Heart right ventricle (tissue), 16 donors: Measurements from ENCODE around the gene TMEM190. TPM values are rescaled to one million over a fixed set of nuclear protein-coding genes. Genes with fewer than 3 reads are reported as not detected.

ENCODE experiments used
- ATAC-seq, 8 donors: fragments of 200-7000 bp; cut with Tn5 transposase; one replicate each; pipeline ENCODE4 v1.9.1; 2020; ENCODE audit warnings: mild to moderate bottlenecking in 8 of 8, moderate library complexity in 8 of 8, moderate number of reproducible peaks in 1 of 8
- DNase-seq, 2 donors: peaks; one replicate each; pipeline ENCODE4 v3.0.0-alpha.2; 2020
- H3K27ac ChIP-seq, 10 donors: fragments of 200-600 bp; sonication (generic) in 2 of 10; one replicate each; pipeline versions ENCODE4 v1.5.0 to v1.8.0; 2020 to 2022; ENCODE audit warnings: mild to moderate bottlenecking in 3 of 10
- H3K27me3 ChIP-seq, 7 donors: fragments of 200-600 bp; one replicate each; pipeline ENCODE4 v1.8.0; 2021 to 2022; ENCODE audit warnings: mild to moderate bottlenecking in 2 of 7
- H3K36me3 ChIP-seq, 9 donors: fragments of 200-600 bp; sonication (generic) in 1 of 9; one replicate each; pipeline versions ENCODE4 v1.5.0 to v1.8.0; 2020 to 2022; ENCODE audit warnings: mild to moderate bottlenecking in 2 of 9
- H3K4me1 ChIP-seq, 9 donors: fragments of 200-600 bp; sonication (generic) in 1 of 9; one replicate each; pipeline versions ENCODE4 v1.5.0 to v1.8.0; 2020 to 2022; ENCODE audit warnings: mild to moderate bottlenecking in 4 of 9
- H3K4me3 ChIP-seq, 10 donors: fragments of 200-600 bp; sonication (generic) in 2 of 10; one replicate each; pipeline versions ENCODE4 v1.5.0 to v1.8.0; 2020 to 2022; ENCODE audit warnings: mild to moderate bottlenecking in 7 of 10, moderate library complexity in 2 of 10
- H3K9me3 ChIP-seq, 11 donors: fragments of 200-600 bp in 10 of 11; sonication (generic) in 2 of 11; one replicate each; pipeline versions ENCODE4 v1.5.0 to v1.8.0; 2013 to 2022; ENCODE audit warnings: mild to moderate bottlenecking in 2 of 11, control low read depth in 1 of 11, moderate library complexity in 1 of 11
- CTCF ChIP-seq, 9 donors: fragments of 200-600 bp; sonication (generic) in 2 of 9; IDR thresholded peaks; one replicate each; pipeline versions ENCODE4 v1.5.0 to v1.8.0; 2021 to 2022; ENCODE audit warnings: antibody characterized with exemption in 9 of 9, mild to moderate bottlenecking in 5 of 9, moderate library complexity in 1 of 9
- WGBS, 2 donors: extraction: QIAGEN DNeasy Blood & Tissue Kit; methylation state at CpG; one replicate each; pipeline ENCODE4 v1.1.7; 2013; ENCODE audit warnings: inconsistent platforms in 1 of 2; 5-methylcytosine and 5-hydroxymethylcytosine counted together
- intact Hi-C, 10 donors: fragments of 100-400 bp; cut with DNase I; formaldehyde crosslinking; loops; one replicate each; pipeline versions ENCODE4 v1.11.1 to v1.14.2; 2022
- polyA plus RNA-seq, 2 donors: library from polyadenylated mRNA; stranded (reverse); fragments of 200-250 nt; gene quantifications; one replicate each; pipeline ENCODE4 v1.2.3, GENCODE V29; 2013
- total RNA-seq, 10 donors: library from RNA; stranded (reverse); fragmentation: NEBNext Ultra II Directional in 3 of 10; extraction: Animal tissue kit (Norgen Biotek cat#: 25700) in 3 of 10; gene quantifications; one replicate each; pipeline versions ENCODE4 v1.2.1 to v1.2.4, GENCODE V29; 2021 to 2023
- donor health status: Arrhythmogenic right ventricular cardiomyopathy.
- donor health status: ischemic (EF 13 %, LVEDD 7.1; RV severe dilation, severe dysfunction).
- donor health status: healthy with polysubstance abuse.
- donor health status: DM: no; HTN: yes; CAD: no.
- donor health status: DM: no; HTN: no; CAD: no.
- donor health status: ischemic (EF 25% LVEDD 6.9; RV normal size, moderate dysfunction).
- donor health status: ischemic (EF 25% LVEDD 5.7; RV mildly dilated, moderate dysfunction).
- donor health status: healthy.
- donor health status: DM: yes; HTN: yes; CAD: no.
- donor health status: Ischemic cardiomyopathy.
- donor health status: ischemic (EF 35%, LVEDD 5.7; RV mildly dilated, moderate dysfunction).
- donor health status: nonischemic (EF 11% LVEDD 7.7; RV severe dilation, severe dysfunction).
- donor health status: DM: yes; HTN: yes; CAD: no.
- donor health status: PGD.
- donor health status: ischemic (EF 29% LVEDD 5.4; RV normal size, mild dysfunction).
- donor health status: nonischemic (EF 23%, LVEDD 6.1; RV moderate dilation, normal function).

TMEM190 gene
- total and polyA plus RNA-seq, 12 donors, result not detected

GRCh38 chr19:55345818-55346724, 30.6 kb upstream of the TMEM190 start:
- Histone ChIP-seq H3K36me3 (peaks cover 0 to 44% (median 15%) of the 10 kb centered on the region in 9 donors), H3K4me1 (peaks cover 0 to 15% (median 6%) of the 10 kb centered on the region in 9 donors), H3K9me3 (no peaks in the 10 kb centered on the region), H3K4me3 (no peak overlapping the region), H3K27me3 (peaks cover 0 to 12% (median 8%) of the 10 kb centered on the region in 7 donors), H3K27ac (no peak overlapping the region)
- 84 to 86% methylated on average over 43 of the region's 43 CpGs for WGBS, 2 donors
- intact Hi-C loops, result no loop called here
- DNase-seq, result peak in 1 of 2 donors; percentile 61
- no peak for TF ChIP-seq CTCF (IDR thresholded peaks at IDR 0.05)
- ATAC-seq, result peak in 6 of 8 donors; percentile 7 to 41 (median 23)

- Histone ChIP-seq H3K27ac (no peak overlapping the region), H3K36me3 (peaks cover 0 to 44% (median 14%) of the 10 kb centered on the region in 9 donors), H3K27me3 (peaks cover 3 to 20% (median 16%) of the 10 kb centered on the region in 7 donors), H3K9me3 (no peaks in the 10 kb centered on the region), H3K4me1 (peaks cover 0 to 9% (median 0%) of the 10 kb centered on the region in 9 donors), H3K4me3 (no peak overlapping the region)
- peak in 1 of 8 donors; percentile 17 for ATAC-seq
- no peak for DNase-seq
- no peak for TF ChIP-seq CTCF (IDR thresholded peaks at IDR 0.05)
- intact Hi-C loops, result no loop called here
- WGBS, 2 donors, result 83% methylated on average over 38 to 41 of the region's 41 CpGs
Measured at GRCh38 chr19:55346725-55347441, 29.7 kb upstream of the TMEM190 start.

GRCh38 chr19:55347442-55348009, 29.1 kb upstream of the TMEM190 start:
- Histone ChIP-seq H3K27me3 (peaks cover 5 to 26% (median 22%) of the 10 kb centered on the region in 7 donors), H3K9me3 (no peaks in the 10 kb centered on the region), H3K4me3 (no peak overlapping the region), H3K27ac (no peak overlapping the region), H3K36me3 (peaks cover 0 to 38% (median 8%) of the 10 kb centered on the region in 9 donors), H3K4me1 (peaks cover 0 to 9% (median 0%) of the 10 kb centered on the region in 9 donors)
- TF ChIP-seq CTCF (IDR thresholded peaks at IDR 0.05), result no peak
- 83 to 84% methylated on average over 10 of the region's 10 CpGs for WGBS, 2 donors
- no peak for DNase-seq
- intact Hi-C loops, result no loop called here
- no peak for ATAC-seq
